ENCODE results near the gene PROC.

DNA sequence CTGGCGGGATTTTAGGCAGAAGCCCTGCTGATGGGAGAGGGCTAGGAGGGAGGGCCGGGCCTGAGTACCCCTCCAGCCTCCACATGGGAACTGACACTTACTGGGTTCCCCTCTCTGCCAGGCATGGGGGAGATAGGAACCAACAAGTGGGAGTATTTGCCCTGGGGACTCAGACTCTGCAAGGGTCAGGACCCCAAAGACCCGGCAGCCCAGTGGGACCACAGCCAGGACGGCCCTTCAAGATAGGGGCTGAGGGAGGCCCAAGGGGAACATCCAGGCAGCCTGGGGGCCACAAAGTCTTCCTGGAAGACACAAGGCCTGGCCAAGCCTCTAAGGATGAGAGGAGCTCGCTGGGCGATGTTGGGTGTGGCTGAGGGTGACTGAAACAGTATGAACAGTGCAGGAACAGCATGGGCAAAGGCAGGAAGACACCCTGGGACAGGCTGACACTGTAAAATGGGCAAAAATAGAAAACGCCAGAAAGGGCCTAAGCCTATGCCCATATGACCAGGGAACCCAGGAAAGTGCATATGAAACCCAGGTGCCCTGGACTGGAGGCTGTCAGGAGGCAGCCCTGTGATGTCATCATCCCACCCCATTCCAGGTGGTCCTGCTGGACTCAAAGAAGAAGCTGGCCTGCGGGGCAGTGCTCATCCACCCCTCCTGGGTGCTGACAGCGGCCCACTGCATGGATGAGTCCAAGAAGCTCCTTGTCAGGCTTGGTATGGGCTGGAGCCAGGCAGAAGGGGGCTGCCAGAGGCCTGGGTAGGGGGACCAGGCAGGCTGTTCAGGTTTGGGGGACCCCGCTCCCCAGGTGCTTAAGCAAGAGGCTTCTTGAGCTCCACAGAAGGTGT lies 8.5 kb downstream of the PROC start:
- TF ChIP-seq TAF1 (IDR thresholded peaks at IDR 0.05; ENCODE audit: low read depth, low read length) (no peak), POLR2A (IDR thresholded peaks at IDR 0.05; ENCODE audit: low read depth, low read length) (no peak), POLR2AphosphoS5 (IDR thresholded peaks at IDR 0.05; ENCODE audit: low read depth, low read length) (no peak), SPI1 (IDR thresholded peaks at IDR 0.05; ENCODE audit: low read depth, low read length) (no peak), PAX5 (IDR thresholded peaks at IDR 0.05; ENCODE audit: insufficient read depth, low read length, severe bottlenecking) (no peak)
